Measurements from ENCODE around the gene TNS1.

The TNS1 gene

GRCh38 chr2:217979151-217979811 is 23.5 kb downstream of the TNS1 start:
- peak; percentile 82 for DNase-seq

DNA sequence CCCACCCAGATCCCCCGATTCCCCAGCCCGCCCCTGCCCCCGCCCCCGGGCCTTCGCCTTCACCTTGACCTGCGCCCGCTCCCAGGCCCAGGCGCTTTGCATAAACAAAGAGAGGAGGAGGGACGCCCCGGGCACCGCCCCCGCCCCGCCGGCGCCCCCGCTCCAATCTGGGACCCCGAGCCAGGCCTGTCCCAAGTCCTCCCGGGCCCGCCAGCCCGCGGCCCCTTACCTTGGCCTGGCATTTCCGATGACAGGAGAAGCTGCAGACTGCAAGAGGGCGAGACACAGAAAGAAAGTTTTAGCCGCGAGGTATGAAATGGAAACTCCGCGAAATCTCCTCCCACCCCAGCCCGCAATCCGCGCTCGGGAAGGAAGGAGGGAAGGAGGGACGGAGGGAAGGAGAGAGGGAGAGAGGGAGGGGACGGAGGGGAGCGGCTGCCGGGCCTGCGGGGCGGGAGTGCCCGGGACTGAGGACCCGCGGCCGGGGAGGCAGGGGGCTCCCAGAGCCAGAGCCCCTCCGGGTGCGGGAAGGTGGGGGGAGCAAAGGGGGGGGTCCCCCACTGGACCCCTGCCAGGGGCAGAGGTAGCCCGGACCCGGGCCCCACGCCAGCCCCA is 24.2 kb downstream of the TNS1 start:
- peak; percentile 39 for DNase-seq

- DNase-seq: no peak
Measured at GRCh38 chr2:217977840-217978535, 24.8 kb downstream of the TNS1 start.

- no peak for DNase-seq
Measured at GRCh38 chr2:217976301-217976700, 26.5 kb downstream of the TNS1 start.

GRCh38 chr2:217975626-217976025 is 27.2 kb downstream of the TNS1 start:
- peak; percentile 48 for DNase-seq

GRCh38 chr2:217974389-217975005 is 28.3 kb downstream of the TNS1 start:
- DNase-seq: no peak

- no peak for DNase-seq
Measured at GRCh38 chr2:217973008-217973787, 29.6 kb downstream of the TNS1 start.

DNA sequence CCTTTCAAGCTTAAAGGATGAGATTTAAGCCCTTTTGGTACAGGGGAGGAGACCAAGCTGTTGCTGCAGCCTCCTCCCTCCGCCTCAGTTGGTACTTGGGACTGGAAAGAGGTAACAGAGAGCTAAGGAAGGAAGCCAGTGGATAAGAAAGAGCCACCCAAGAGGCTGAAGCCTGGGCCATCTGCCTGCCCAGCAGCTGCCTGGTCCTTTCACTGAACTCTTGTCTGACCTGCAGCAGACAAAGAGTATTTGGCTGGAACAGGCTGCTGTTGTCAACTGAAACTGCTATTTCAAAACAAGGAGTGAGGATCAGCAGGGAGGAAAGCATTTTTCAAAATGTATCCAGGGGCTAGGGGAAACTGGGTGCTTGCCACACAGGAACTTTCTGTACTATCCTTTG is 30.3 kb downstream of the TNS1 start:
- DNase-seq: no peak

GRCh38 chr2:217972037-217972436 is 30.8 kb downstream of the TNS1 start:
- DNase-seq: no peak

- no peak for DNase-seq
Measured at GRCh38 chr2:217971166-217971565, 31.6 kb downstream of the TNS1 start.

DNA sequence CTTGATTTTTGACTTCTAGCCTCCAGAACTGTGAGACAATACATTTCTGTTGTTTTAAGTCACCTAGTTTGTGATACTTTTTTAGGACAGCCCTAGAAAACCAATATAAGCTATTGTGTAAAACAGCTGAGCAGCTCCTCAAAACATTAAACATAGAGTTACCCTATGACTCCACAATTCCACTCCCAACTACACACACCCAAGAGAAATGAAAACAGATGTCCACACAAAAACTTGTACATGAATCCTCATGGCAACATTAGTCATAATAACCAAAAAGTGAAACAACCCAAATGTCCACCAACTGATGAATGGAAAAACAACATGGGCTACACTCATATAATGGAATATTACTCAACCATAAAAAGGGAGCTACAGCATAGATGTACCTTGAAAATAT is 32.6 kb downstream of the TNS1 start:
- no peak for DNase-seq

DNA sequence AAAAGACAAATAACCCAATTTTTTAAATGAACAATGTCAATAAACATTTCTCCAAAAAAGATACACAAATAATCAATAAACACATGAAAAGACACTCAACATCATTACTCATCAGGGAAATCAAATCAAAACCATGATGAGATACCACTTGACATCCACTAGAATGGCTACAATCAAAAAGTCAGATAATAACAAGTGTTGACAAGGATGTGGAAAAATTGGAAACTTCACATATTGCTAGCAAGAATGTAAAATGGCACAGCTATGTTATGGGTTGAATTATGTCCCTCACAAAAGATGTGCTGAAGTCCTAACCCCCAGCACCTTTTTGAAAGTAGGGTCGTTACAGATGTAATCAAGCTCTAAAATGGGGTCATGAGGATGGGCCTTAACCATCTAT is 33.2 kb downstream of the TNS1 start:
- no peak for DNase-seq

DNA sequence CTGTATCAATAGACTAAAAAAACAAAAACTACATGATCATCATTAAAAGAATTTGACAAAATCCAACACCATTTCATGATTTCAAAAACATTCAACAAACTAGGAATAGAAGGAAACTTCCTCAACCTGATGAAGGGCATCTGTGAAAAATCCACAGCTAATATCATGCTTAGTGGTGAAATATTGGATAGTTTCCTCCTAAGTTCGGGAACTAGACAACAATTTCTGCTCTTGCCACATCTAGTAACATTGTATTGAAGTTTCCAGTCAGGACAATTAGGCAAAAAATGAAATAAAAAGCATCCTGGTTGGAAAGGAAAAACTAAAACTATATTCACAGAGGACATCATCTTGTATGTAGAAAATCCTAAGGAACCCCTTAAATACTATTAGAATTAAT is 34.8 kb downstream of the TNS1 start:
- no peak for DNase-seq

GRCh38 chr2:217966423-217967070 is 36.2 kb downstream of the TNS1 start:
- DNase-seq: peak; percentile 59

DNA sequence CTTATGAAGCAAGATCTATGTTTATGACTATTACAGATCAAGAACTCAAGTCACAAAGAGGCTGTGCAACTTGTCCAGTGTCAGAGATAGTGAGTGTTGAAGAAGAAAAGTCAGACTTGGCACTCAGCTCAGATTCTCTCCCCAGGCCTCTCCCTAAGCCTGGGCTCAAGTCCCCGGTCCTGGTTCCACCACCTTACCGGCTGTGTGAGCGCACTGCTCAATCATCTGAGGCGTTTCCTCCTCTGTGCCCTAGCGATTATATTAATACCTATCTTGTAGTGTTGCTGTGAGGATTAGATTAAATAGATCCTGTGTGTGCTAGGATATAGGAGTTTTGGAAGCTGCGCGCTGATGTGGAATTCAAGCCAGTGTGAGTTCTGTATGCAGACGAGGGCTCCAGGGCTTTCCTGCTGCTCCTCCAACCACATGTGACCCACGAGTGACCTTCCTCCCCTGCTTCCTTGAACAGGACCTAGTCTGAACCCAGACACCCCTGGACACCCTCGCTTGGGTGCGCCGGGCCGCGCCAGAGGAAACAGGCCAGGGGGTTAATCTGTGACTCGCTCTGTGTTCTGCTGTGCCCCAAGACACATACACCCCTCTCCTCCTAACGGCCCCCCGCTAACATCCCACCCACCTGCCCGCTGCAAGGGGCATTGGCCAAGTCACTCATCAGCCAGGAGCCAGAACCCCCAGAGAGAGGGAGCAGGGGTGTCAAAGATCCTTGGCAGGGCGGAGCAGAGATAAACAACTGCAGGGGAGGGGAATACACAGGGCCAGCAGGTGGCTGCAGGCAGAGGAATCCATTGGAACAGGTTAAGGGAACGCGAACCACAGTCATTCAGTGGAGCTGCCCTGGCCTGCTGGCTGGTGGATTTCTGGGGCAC is 38.3 kb downstream of the TNS1 start:
- DNase-seq: no peak

DNA sequence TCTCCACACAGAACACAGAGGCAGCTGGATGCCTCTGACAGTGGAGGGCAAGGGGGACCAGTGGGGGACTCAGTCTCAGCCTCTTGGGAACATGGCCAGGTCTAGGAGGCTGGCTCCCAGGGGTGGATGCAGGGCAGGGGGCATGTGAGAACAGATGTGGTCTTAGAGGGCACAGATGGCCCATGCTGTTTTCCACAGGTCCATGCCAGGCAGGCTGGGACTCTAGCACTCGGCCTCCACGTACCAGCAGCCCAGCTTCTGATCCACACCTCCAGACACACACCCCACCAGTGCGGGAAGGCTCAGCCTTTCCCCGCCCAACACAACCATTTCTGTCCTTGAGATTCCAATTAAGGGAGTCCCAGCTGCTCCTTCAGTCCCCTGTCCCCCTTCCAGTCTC is 42.4 kb downstream of the TNS1 start:
- no peak for DNase-seq

- peak; percentile 57 for DNase-seq
Measured at GRCh38 chr2:217959723-217960122, 43.1 kb downstream of the TNS1 start.

DNA sequence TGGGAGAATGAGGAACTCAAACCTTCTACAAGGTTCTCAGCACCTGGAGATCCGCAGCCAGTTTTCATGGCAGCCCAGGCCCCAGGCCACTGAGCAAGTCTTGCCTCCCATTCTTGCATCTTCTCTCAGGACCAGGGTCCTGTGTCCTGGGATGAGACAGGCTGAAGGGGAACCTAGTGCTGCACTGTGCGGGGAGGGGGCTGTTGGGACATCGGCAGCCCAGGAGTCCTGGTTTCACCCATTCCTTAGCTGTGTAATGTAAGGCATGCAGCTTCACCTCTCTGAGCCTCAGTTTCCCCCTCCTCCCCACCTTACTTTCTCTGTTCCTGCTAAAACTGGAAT is 43.9 kb downstream of the TNS1 start:
- no peak for DNase-seq

DNA sequence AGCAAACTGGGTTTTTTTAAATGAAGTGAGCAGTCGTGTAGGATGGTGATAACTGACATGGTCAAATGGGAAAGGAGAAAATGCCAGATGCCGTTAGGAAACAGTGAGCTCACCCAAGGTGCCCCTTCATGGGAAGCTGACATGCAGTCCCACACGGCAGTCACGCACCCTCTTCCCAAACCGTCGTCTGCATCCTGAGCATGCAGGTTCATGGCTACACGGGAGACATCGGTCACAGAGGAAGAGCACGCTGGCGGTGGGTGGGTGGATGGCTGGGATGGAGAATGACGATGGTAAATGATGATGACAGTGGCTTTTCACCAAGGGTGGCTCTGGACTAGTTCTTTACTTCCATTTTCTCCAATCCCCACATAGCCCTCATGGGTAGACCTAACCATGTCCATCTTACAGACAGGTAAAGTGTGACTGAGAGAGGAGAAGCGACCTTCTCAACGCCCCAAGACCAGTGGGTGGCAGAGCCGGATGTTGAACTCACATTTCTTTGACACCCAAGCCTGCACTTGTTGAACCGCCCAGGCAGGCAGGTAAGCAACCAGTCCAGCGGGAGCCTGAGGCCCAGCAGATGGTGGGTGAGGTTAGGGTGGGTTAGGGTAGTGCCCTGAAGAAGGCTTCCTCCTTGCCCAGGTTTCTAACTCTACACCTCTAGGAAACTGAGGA is 44.5 kb downstream of the TNS1 start:
- DNase-seq: no peak

- DNase-seq: no peak
Measured at GRCh38 chr2:217956586-217957457, 46.0 kb downstream of the TNS1 start.
